Transverse colon (tissue), 4 donors: ENCODE results near the gene ARFGAP3. TPM values are rescaled to one million over a fixed set of nuclear protein-coding genes. Genes with fewer than 3 reads are reported as not detected.
A peak's percentile ranks its signal among the peaks of the same experiment; 100 is the strongest.

Experiments
- DNase-seq: peaks from one replicate; pipeline ENCODE4 v3.0.0-alpha.2; 2019
- H3K27ac ChIP-seq, 4 donors: fragments of 200-600 bp; sonication (generic); 2 replicates each; pipeline ENCODE4 v1.5.1; 2016 to 2018; ENCODE audit warnings: inconsistent platforms in 4 of 4
- H3K27me3 ChIP-seq: fragments of 200-600 bp; sonication (generic); 2 replicates; pipeline ENCODE4 v1.5.1; 2017; ENCODE audit warnings: inconsistent platforms
- H3K36me3 ChIP-seq, 4 donors: fragments of 200-600 bp; sonication (generic); 2 replicates each; pipeline ENCODE4 v1.5.1; 2017 to 2019; ENCODE audit warnings: inconsistent platforms in 4 of 4
- H3K4me1 ChIP-seq, 4 donors: fragments of 200-600 bp; sonication (generic); 2 replicates each; pipeline ENCODE4 v1.5.1; 2017 to 2020; ENCODE audit warnings: inconsistent platforms in 4 of 4
- H3K4me3 ChIP-seq, 4 donors: fragments of 200-600 bp; sonication (generic); 1 replicate in 1 of 4; 2 replicates in 3 of 4; pipeline versions ENCODE4 v1.5.1 to v1.6.1; 2017 to 2019; ENCODE audit warnings: inconsistent platforms in 4 of 4
- H3K9me3 ChIP-seq, 2 donors: fragments of 200-600 bp; sonication (generic); 2 replicates each; pipeline ENCODE4 v1.5.1; 2017 to 2019; ENCODE audit warnings: inconsistent platforms in 2 of 2
- EP300 ChIP-seq: sonication (generic); formaldehyde crosslinking; IDR thresholded peaks from one replicate; pipeline ENCODE4 v1.6.1; 2017; ENCODE audit warnings: antibody characterized with exemption, low read depth
- POLR2A ChIP-seq: fragments of 450-650 bp; IDR thresholded peaks from one replicate; pipeline ENCODE4 v1.6.1; 2016; ENCODE audit warnings: antibody characterized with exemption, mild to moderate bottlenecking, moderate library complexity
- POLR2AphosphoS5 ChIP-seq, 3 donors: sonication (generic); formaldehyde crosslinking; IDR thresholded peaks; one replicate each; pipeline ENCODE4 v1.6.1; 2016; ENCODE audit warnings: antibody characterized with exemption in 3 of 3
- WGBS, 2 donors: methylation state at CpG; one replicate each; pipeline ENCODE4 v1.1.5; 2018; ENCODE audit warnings: low coverage in 1 of 2; 5-methylcytosine and 5-hydroxymethylcytosine counted together
- in situ Hi-C, 4 donors: fragments of 200-750 bp; cut with MboI; loops; one replicate each; pipeline versions ENCODE4 v1.15.0 to v1.15.1; 2017; ENCODE audit warnings: low sequenced_read_pairs in 3 of 4, low pct_ligation_motif_present in 1 of 4, low pct_unique_long_range_greater_than_20kb in 1 of 4
- intact Hi-C: fragments of 100-400 bp; cut with DNase I; formaldehyde crosslinking; loops from one replicate; pipeline ENCODE4 v1.15.1; 2023; ENCODE audit warnings: low total_unique reads
- total RNA-seq, 4 donors: library from RNA; depleted of rRNA; stranded (reverse); fragments of >200 nt; gene quantifications; one replicate each; pipeline ENCODE4 v1.1.0, GENCODE V29; 2016
- TF ChIP-seq, protein P1 (sequence below), 5 experiments: fragments of 200-600 bp in 3 of 5; fragments of 450-650 bp in 2 of 5; sonication (generic) in 3 of 5; IDR thresholded peaks; 1 replicate in 2 of 5; 2 replicates in 3 of 5; pipeline ENCODE4 v1.5.1; 2016 to 2017; ENCODE audit warnings: antibody characterized with exemption in 5 of 5, inconsistent platforms in 3 of 5, mild to moderate bottlenecking in 2 of 5, moderate library complexity in 1 of 5

ARFGAP3 gene
- total RNA-seq, 4 donors from 2014 or later: 24.3 to 43.5 (median 33.3) TPM

DNA sequence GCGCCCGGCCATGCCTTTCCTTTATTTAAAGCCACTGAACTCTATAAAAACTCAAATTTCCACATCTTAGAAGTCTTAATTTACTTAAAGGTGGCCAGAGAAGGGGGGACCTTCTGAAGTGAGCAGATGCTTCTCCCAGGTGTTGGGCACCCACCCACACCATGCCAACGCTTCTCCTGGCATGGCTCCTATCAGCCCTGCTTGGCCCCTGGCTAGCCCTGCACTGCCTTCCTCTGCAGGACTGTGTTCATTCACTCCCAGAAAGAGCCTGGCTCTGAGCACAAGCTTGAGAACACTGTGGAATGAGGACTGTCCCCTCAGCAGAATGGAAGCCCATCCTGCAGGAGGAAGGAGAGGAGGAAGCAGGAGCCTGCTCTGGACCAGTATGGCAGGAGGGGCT is 34.6 kb upstream of the ARFGAP3 start:
- H3K4me3 ChIP-seq: no peak overlapping the region
- no peak for DNase-seq
- H3K9me3 ChIP-seq: no peaks in the 10 kb centered on the region
- peaks cover 0 to 13% (median 0%) of the 10 kb centered on the region in 4 donors for H3K36me3 ChIP-seq
- intact Hi-C loops (no loop called here), in situ Hi-C loops (no loop called here)
- no peak overlapping the region for H3K27ac ChIP-seq
- 97 to 100% methylated on average over 2 to 3 of the region's 3 CpGs for WGBS, 2 donors
- TF ChIP-seq EP300: no peak
- no peak for TF ChIP-seq POLR2A
- TF ChIP-seq POLR2AphosphoS5 (IDR thresholded peaks at IDR 0.05): no peak
- TF ChIP-seq, protein P1, sequence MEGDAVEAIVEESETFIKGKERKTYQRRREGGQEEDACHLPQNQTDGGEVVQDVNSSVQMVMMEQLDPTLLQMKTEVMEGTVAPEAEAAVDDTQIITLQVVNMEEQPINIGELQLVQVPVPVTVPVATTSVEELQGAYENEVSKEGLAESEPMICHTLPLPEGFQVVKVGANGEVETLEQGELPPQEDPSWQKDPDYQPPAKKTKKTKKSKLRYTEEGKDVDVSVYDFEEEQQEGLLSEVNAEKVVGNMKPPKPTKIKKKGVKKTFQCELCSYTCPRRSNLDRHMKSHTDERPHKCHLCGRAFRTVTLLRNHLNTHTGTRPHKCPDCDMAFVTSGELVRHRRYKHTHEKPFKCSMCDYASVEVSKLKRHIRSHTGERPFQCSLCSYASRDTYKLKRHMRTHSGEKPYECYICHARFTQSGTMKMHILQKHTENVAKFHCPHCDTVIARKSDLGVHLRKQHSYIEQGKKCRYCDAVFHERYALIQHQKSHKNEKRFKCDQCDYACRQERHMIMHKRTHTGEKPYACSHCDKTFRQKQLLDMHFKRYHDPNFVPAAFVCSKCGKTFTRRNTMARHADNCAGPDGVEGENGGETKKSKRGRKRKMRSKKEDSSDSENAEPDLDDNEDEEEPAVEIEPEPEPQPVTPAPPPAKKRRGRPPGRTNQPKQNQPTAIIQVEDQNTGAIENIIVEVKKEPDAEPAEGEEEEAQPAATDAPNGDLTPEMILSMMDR (IDR thresholded peaks at IDR 0.05): no peak
- H3K27me3 ChIP-seq: no peaks in the 10 kb centered on the region
- peaks cover 6 to 69% (median 12%) of the 10 kb centered on the region in 4 donors for H3K4me1 ChIP-seq

DNA sequence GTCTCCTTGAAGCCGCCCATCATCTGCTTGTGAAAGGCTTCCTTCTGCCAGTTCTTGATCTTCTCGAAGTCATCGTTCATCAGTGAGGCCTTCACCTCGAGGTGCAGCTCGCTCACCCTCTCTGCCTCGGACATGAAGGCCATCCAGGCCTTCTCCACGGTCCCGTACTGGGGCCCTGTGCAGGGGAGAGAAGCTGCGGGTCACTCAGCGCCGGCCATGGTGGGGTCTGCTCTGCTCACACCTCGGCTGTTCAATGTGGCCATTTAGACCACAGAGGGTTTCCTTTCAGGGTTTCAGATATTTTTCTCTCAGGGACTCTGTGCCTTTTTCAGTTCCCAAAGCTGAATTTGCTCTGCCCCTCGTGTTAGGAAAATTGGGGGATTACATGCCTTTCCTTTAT is 33.9 kb upstream of the ARFGAP3 start:
- H3K9me3 ChIP-seq: no peaks in the 10 kb centered on the region
- WGBS, 2 donors: 87% methylated on average over 13 of the region's 13 CpGs; no CpG with 5 or more reads in 1 of the 2 donors
- TF ChIP-seq POLR2AphosphoS5 (IDR thresholded peaks at IDR 0.05) (no peak), POLR2A (no peak), EP300 (no peak)
- TF ChIP-seq, protein P1 (IDR thresholded peaks at IDR 0.05): no peak
- H3K4me1 ChIP-seq: peaks cover 6 to 62% (median 12%) of the 10 kb centered on the region in 4 donors
- intact Hi-C loops (no loop called here), in situ Hi-C loops (no loop called here)
- H3K27ac ChIP-seq: no peak overlapping the region
- H3K4me3 ChIP-seq: no peak overlapping the region
- DNase-seq: no peak
- no peaks in the 10 kb centered on the region for H3K27me3 ChIP-seq
- H3K36me3 ChIP-seq: peaks cover 0 to 13% (median 0%) of the 10 kb centered on the region in 4 donors

DNA sequence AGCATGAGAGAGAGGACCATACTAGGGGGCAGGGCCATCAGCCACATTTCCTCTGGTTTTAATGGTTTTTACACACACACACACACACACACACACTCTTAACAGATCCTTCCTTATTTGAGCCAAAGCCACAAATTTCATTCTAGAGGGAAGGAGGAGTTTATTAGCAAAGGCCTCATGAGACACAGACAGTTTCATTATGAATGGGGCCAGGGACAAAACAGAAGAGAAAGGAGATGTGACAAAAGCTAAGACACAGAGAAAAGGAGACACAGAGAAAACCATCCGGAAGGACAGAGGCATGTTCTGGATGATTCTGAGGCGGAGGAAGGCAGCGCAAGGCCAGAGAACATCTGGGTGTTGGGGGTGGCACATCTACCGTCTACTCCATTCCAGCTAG is 32.2 kb upstream of the ARFGAP3 start:
- WGBS, 2 donors: 60 to 72% methylated on average over 1 to 4 of the region's 4 CpGs
- no peak overlapping the region for H3K4me3 ChIP-seq
- TF ChIP-seq, protein P1 (IDR thresholded peaks at IDR 0.05): no peak
- TF ChIP-seq POLR2A (no peak), EP300 (no peak), POLR2AphosphoS5 (IDR thresholded peaks at IDR 0.05) (no peak)
- H3K9me3 ChIP-seq: no peaks in the 10 kb centered on the region
- in situ Hi-C loops (loop anchor here in 1 of 4 donors (10.0 kb wide), 1 partner anchor 145 kb away; no protein-coding TSS in a partner anchor), intact Hi-C loops (no loop called here)
- H3K4me1 ChIP-seq: peaks cover 6 to 51% (median 12%) of the 10 kb centered on the region in 4 donors
- DNase-seq: no peak
- peaks cover 0 to 16% (median under 1%) of the 10 kb centered on the region in 4 donors for H3K36me3 ChIP-seq
- H3K27ac ChIP-seq: peak overlapping the region in 3 of 4 donors; percentile 34 to 73 (median 42)
- H3K27me3 ChIP-seq: no peaks in the 10 kb centered on the region

DNA sequence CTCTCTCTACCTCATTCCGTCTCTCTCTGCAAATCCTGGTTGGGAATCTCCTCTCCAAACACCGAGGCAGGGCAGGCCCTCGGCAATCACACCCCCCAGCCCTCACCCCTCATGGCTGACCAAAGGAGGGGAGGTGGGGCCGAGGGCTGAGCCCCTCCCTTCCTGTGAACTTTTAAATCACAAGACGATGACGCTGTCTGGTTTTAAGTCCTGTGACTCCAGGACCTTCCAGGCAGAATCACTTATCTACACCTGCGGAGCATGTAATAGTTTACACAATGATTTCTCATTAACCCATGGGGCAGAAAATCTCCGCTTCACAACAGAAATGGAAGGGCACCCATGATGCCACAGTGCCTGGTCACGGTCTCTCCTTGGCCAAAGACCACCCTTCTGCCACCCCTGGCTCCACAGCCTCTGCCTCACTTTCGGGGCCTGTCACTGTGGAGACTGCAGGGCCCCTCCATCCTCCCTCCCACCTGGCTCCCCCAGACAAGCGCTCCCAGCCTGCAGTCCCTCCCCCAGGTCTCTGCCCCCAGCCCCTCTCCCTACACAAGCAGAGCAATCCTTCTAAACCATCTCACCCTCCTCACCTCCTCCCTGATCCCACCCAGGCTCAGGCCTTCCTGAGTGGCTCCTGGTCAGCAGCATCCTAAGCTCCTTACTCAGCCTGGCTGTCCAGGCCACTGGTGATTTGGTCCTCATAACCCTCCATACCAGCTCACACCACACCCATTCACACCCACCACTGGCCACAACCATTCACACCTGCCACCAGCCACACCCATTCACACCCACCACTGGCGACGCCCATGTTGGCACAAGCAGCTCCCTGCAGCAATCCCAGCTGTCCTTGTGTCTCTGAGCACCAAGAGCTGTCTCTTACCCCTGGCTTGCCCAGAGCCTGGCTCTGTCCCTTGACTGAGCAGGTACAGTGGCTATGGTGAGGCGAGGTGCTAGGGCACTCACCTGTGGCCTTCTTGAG is 30.7 kb upstream of the ARFGAP3 start:
- H3K27me3 ChIP-seq: no peaks in the 10 kb centered on the region
- 27 to 52% methylated on average over 2 to 14 of the region's 14 CpGs for WGBS, 2 donors
- DNase-seq: peak; percentile 87
- peaks cover 0 to 28% (median 5%) of the 10 kb centered on the region in 4 donors for H3K36me3 ChIP-seq
- TF ChIP-seq POLR2AphosphoS5 (IDR thresholded peaks at IDR 0.05) (peak; percentile 20 to 55 (median 32)), EP300 (no peak)
- H3K4me3 ChIP-seq: no peak overlapping the region
- H3K9me3 ChIP-seq: no peaks in the 10 kb centered on the region
- in situ Hi-C loops: loop anchor here in 1 of 4 donors (10.0 kb wide), 1 partner anchor 147 kb away; no protein-coding TSS in a partner anchor
- H3K4me1 ChIP-seq: peaks cover 6 to 54% (median 12%) of the 10 kb centered on the region in 4 donors
- intact Hi-C loops: no loop called here
- H3K27ac ChIP-seq: peak overlapping the region; percentile 50 to 73 (median 58)
